Thyroid gland (tissue), 4 donors: Measurements from ENCODE around the gene SKI. TPM values are rescaled to one million over a fixed set of nuclear protein-coding genes. Genes with fewer than 3 reads are reported as not detected.

Experiments used
- DNase-seq, 2 donors: peaks; one replicate each; pipeline ENCODE4 v3.0.0-alpha.2; 2019
- H3K27ac ChIP-seq, 3 donors: fragments of 200-600 bp; sonication (generic); 1 replicate in 2 of 3; 2 replicates in 1 of 3; pipeline ENCODE4 v1.5.1; 2016 to 2019; ENCODE audit warnings: mild to moderate bottlenecking in 1 of 3, moderate library complexity in 1 of 3
- H3K27me3 ChIP-seq: fragments of 200-600 bp; sonication (generic); one replicate; pipeline ENCODE4 v1.5.1; 2019
- H3K36me3 ChIP-seq, 2 donors: fragments of 200-600 bp; sonication (generic); one replicate each; pipeline ENCODE4 v1.5.1; 2016 to 2019
- H3K4me1 ChIP-seq, 2 donors: fragments of 200-600 bp; sonication (generic); one replicate each; pipeline ENCODE4 v1.5.1; 2017 to 2019
- H3K4me3 ChIP-seq, 3 donors: fragments of 200-600 bp; sonication (generic); replicated peaks in 1 of 3; 1 replicate in 2 of 3; 2 replicates in 1 of 3; pipeline ENCODE4 v1.5.1; 2016; ENCODE audit warnings: mild to moderate bottlenecking in 1 of 3
- H3K9me3 ChIP-seq: fragments of 200-600 bp; sonication (generic); one replicate; pipeline ENCODE4 v1.5.1; 2017
- CTCF ChIP-seq, 6 experiments: fragments of 200-600 bp in 3 of 6; fragments of 450-650 bp in 3 of 6; sonication (generic) in 3 of 6; IDR thresholded peaks; one replicate each; pipeline ENCODE4 v1.5.1; 2016 to 2019; ENCODE audit warnings: antibody characterized with exemption in 6 of 6, mild to moderate bottlenecking in 2 of 6, inconsistent platforms in 1 of 6, moderate library complexity in 1 of 6
- POLR2A ChIP-seq, 2 donors: fragments of 450-650 bp; IDR thresholded peaks; one replicate each; pipeline ENCODE4 v1.6.1; 2017; ENCODE audit warnings: antibody characterized with exemption in 2 of 2, mild to moderate bottlenecking in 2 of 2, moderate library complexity in 1 of 2
- WGBS, 2 donors: methylation state at CpG; one replicate each; pipeline ENCODE4 v1.1.5; 2017; 5-methylcytosine and 5-hydroxymethylcytosine counted together
- intact Hi-C: fragments of 100-400 bp; cut with DNase I; formaldehyde crosslinking; loops from one replicate; pipeline ENCODE4 v1.15.1; 2023
- total RNA-seq, 4 donors: library from RNA; depleted of rRNA; stranded (reverse); fragments of >200 nt; gene quantifications; one replicate each; pipeline ENCODE4 v1.2.3, GENCODE V29; 2016

The SKI gene
- total RNA-seq, 4 donors from 2014 or later = 31.4 to 59.6 (median 39.9) TPM

GRCh38 chr1:2290595-2291510 lies 62.7 kb downstream of the SKI start:
- peaks cover 43 to 82% of the 10 kb centered on the region in 2 donors for H3K4me1 ChIP-seq
- no peak for TF ChIP-seq POLR2A (IDR thresholded peaks at IDR 0.05)
- TF ChIP-seq CTCF (IDR thresholded peaks at IDR 0.05) = no peak
- 52 to 76% methylated on average over 34 to 40 of the region's 41 CpGs for WGBS, 2 donors
- no peaks in the 10 kb centered on the region for H3K27me3 ChIP-seq
- H3K4me3 ChIP-seq = no peak overlapping the region
- intact Hi-C loops = no loop called here
- no peaks in the 10 kb centered on the region for H3K9me3 ChIP-seq
- DNase-seq = peak; percentile 49 to 57
- peak overlapping the region; percentile 15 to 79 (median 72) for H3K27ac ChIP-seq
- no peaks in the 10 kb centered on the region for H3K36me3 ChIP-seq

- Histone ChIP-seq H3K27ac (peak overlapping the region in 2 of 3 donors; percentile 72 to 79), H3K9me3 (no peaks in the 10 kb centered on the region), H3K4me1 (peaks cover 42 to 76% of the 10 kb centered on the region in 2 donors), H3K27me3 (no peaks in the 10 kb centered on the region), H3K36me3 (no peaks in the 10 kb centered on the region), H3K4me3 (no peak overlapping the region)
- WGBS, 2 donors = 61 to 67% methylated on average over 5 of the region's 5 CpGs
- intact Hi-C loops = no loop called here
- no peak for DNase-seq
- no peak for TF ChIP-seq POLR2A (IDR thresholded peaks at IDR 0.05)
- TF ChIP-seq CTCF (IDR thresholded peaks at IDR 0.05) = no peak
Measured at GRCh38 chr1:2291577-2291976, 63.5 kb downstream of the SKI start.

- no peaks in the 10 kb centered on the region for H3K27me3 ChIP-seq
- no peaks in the 10 kb centered on the region for H3K9me3 ChIP-seq
- no peak for DNase-seq
- TF ChIP-seq CTCF (IDR thresholded peaks at IDR 0.05) (no peak), POLR2A (IDR thresholded peaks at IDR 0.05) (no peak)
- no peak overlapping the region for H3K4me3 ChIP-seq
- H3K36me3 ChIP-seq = no peaks in the 10 kb centered on the region
- WGBS, 2 donors = 91 to 92% methylated on average over 16 to 18 of the region's 30 CpGs
- H3K4me1 ChIP-seq = peaks cover 40 to 71% of the 10 kb centered on the region in 2 donors
- intact Hi-C loops = no loop called here
- H3K27ac ChIP-seq = no peak overlapping the region
Measured at GRCh38 chr1:2292725-2293450, 64.8 kb downstream of the SKI start.

GRCh38 chr1:2294033-2294724 lies 66.1 kb downstream of the SKI start:
- H3K27me3 ChIP-seq = no peaks in the 10 kb centered on the region
- no peaks in the 10 kb centered on the region for H3K36me3 ChIP-seq
- no peak overlapping the region for H3K4me3 ChIP-seq
- no peak for TF ChIP-seq CTCF (IDR thresholded peaks at IDR 0.05)
- no peak for TF ChIP-seq POLR2A (IDR thresholded peaks at IDR 0.05)
- H3K27ac ChIP-seq = peak overlapping the region in 1 of 3 donors; percentile 36
- 78 to 82% methylated on average over 17 to 19 of the region's 23 CpGs for WGBS, 2 donors
- intact Hi-C loops = no loop called here
- no peaks in the 10 kb centered on the region for H3K9me3 ChIP-seq
- H3K4me1 ChIP-seq = peaks cover 41 to 69% of the 10 kb centered on the region in 2 donors
- no peak for DNase-seq
